Amniotic stem cell (primary cell): ENCODE measurements around the gene ZNF692.
"Not testable (repeated sequence)": the region's sequence is repeated elsewhere in the genome, so short reads cannot be mapped to it uniquely, and the experiment has no call there.

Experiments
- DNase-seq: peaks from one replicate; lab custom pipeline; 2025; lab: John Stamatoyannopoulos, UW

Gene ZNF692

GRCh38 chr1:248858891-248859889 lies at the start of gene ZNF692:
Gene ZNF692, minus strand, starts transcription at chr1:248859085. Its CDS starts 776 bp downstream, at chr1:248858309.
- DNase-seq: peak; percentile 92

GRCh38 chr1:248906753-248907661 lies 48.1 kb upstream of the ZNF692 start:
- no peak for DNase-seq

GRCh38 chr1:248906009-248906752 lies 47.3 kb upstream of the ZNF692 start, which contains the start of gene PGBD2:
Gene PGBD2, plus strand, starts transcription at chr1:248906235. Its CDS starts 7,628 bp downstream, at chr1:248913863.
- peak; percentile 91 for DNase-seq

- DNase-seq: no peak
Observed at GRCh38 chr1:248905662-248906008, 46.8 kb upstream of the ZNF692 start.

GRCh38 chr1:248904437-248905216 lies 45.7 kb upstream of the ZNF692 start:
- no peak for DNase-seq

GRCh38 chr1:248901578-248901977 lies 42.7 kb upstream of the ZNF692 start:
- DNase-seq: no peak

GRCh38 chr1:248900637-248901036 lies 41.8 kb upstream of the ZNF692 start:
- no peak for DNase-seq

GRCh38 chr1:248897412-248898337 lies 38.8 kb upstream of the ZNF692 start:
- DNase-seq: no peak

GRCh38 chr1:248894837-248895236 lies 36.0 kb upstream of the ZNF692 start:
- no peak for DNase-seq

GRCh38 chr1:248892590-248892989 lies 33.7 kb upstream of the ZNF692 start:
- no peak for DNase-seq

GRCh38 chr1:248891758-248892157 lies 32.9 kb upstream of the ZNF692 start:
- DNase-seq: no peak

- DNase-seq: no peak
Observed at GRCh38 chr1:248890549-248891498, 31.9 kb upstream of the ZNF692 start.

GRCh38 chr1:248889914-248890243 lies 31.0 kb upstream of the ZNF692 start:
- not testable (repeated sequence) for DNase-seq

- DNase-seq: no peak
Observed at GRCh38 chr1:248886237-248886895, 27.5 kb upstream of the ZNF692 start.

- DNase-seq: no peak
Observed at GRCh38 chr1:248885646-248886045, 26.8 kb upstream of the ZNF692 start.

GRCh38 chr1:248884632-248885295 lies 25.9 kb upstream of the ZNF692 start:
- no peak for DNase-seq

- not testable (repeated sequence) for DNase-seq
Observed at GRCh38 chr1:248882427-248882826, 23.5 kb upstream of the ZNF692 start.

GRCh38 chr1:248881261-248881660 lies 22.4 kb upstream of the ZNF692 start:
- DNase-seq: no peak
